Stimulated activated CD4-positive, alpha-beta T cell treated with anti-CD3 and anti-CD28 coated beads, Interleukin-12 subunit alpha, Interleukin-12 subunit beta, amount 100 ng/mL, for 48 hours (primary cell): ENCODE measurements around the gene HS6ST3.

Experiments
- DNase-seq, 3 donors: peaks; one replicate each; pipeline ENCODE4 v3.0.0-alpha.2; 2020; ENCODE audit warnings: low read depth in 2 of 3, low spot score in 1 of 3

Gene HS6ST3

DNA sequence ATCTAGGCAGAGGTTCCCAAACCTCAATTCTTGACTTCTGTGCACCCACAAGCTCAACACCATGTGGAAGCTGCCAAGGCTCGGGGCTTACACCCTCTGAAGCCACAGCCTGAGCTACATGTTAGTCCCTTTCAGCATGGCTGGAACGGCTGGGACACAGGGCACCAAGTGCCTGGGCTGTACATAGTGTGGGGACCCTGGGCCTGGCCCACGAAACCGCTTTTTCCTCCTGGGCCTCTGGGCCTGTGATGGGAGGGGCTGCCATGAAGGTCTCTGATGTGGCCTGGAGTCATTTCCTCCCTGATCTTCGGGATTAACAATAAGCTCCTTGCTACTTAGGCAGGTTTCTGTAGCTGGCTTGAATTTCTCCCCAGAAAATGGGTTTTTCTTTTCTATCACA, 108.1 kb downstream of the HS6ST3 start:
- DNase-seq = no peak

DNA sequence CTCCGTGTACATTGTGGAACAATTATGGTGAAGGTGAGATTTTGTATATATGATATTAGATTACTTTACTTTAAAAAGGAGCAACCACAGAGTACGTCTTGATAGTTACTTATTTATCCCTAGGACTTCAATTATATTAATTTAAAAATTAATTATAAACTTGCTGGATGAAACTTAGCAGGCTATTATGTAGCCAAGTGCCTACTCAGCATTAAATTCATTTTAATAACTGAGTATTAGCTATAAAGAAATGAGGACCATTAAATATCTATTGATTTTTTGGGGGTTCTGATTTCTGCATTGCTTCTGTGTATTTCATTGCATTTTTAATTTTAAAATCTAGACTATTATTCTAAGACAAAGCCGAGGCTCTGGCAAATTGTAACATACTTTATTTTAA, 109.4 kb downstream of the HS6ST3 start:
- DNase-seq = no peak

DNA sequence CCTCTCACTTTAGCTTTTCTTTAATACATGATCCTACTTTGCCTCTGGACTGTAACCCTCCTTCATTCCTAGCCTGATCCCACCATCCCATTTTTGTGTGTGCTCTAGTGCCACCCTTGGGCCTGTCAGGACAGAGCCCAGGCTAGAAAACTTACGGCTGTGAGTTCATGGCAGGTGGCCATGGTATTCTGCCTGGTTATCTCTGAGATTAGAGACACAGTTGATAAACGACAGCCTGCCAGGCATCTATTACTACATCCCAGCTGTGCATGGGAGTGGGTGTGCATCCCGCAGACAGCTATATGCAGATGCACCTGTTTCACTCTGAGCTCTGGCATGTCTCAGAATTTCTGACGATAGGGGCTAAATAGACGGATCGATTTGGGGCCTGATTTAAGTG, 110.9 kb downstream of the HS6ST3 start:
- no peak for DNase-seq

DNA sequence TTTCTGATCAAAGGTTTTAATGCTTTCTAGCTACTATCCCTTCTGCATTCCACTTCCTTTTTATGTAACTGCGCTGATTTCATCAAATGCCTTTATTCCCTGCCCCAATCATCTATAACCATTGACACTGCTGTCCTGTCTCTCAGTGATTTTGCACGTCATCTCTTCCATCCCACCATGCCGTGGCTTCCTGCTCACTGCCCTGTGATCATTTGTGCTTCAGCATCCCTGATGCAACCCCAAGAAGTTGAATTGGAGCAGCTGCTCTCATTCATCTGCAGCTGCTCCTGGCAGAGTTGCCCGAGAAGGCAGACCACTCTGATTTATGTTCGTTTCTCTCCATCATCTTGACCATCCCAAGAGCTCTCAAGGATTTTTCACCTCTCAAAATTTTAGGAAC, 112.4 kb downstream of the HS6ST3 start:
- DNase-seq = no peak

DNA sequence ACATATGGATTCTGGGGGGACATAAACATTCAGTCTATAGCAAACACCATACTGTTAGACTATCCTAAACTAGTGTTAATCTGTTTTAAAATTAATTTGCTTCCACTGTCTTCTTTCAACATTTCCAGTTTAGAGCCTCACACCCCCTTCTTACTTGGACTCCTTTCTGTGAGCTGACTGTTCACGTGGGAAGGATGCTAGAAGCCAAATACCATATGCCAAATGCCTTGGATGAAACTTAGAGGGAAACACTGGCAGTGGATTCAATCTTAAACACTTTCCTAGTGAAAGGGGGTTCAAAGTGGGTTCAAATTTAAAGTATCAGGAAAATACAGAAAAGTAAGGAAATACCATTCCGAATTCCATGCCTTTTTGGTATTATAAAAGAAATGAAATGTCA, 113.6 kb downstream of the HS6ST3 start:
- no peak for DNase-seq

DNA sequence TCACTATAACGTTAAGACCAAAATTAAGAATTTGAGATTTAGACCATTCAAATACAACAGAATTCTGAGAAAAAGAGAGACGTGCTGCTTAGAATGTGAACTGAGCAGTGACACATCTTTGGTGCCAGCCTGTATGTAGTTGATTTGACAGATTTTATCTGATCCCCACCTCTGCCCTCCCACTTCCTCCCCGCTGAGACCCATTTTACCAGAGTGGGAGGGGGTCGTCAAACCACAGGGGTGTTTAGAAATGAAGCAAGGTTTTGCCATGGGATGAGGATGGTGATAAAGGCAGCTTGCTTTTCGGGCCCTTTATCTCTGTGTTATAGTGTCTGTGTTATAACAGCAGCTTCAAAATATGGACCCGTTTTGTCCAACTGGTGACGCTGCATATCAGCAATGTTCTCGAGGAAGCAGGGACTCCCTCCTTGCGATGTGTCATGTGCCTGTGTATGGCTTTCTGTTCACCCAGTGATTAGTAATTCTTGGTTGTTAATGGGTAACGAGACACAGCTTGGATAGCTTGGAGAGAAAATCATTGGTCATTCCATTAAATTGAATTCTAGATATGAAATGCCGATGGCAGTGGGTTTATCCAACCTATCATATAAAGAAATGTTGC, 125.0 kb downstream of the HS6ST3 start:
- DNase-seq = no peak

DNA sequence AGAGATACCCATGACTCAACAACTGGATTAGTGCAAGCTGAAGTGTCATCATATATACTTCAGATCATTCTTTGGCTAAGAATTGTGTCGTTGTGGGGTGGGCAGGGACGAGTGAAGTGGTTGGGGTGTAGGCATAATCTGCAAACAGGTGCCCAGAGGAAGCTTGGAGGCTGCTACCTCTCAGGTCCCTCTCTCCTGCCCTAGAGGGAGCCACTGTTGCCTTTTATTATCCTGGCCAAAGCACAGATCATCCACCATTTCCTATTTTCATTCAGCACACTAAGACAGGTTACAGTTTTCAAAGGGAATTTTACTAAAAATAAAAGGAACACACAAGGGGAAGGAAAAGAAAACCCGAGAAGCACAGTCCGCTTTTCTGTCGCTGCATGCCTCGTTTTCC, 126.6 kb downstream of the HS6ST3 start:
- DNase-seq = no peak

DNA sequence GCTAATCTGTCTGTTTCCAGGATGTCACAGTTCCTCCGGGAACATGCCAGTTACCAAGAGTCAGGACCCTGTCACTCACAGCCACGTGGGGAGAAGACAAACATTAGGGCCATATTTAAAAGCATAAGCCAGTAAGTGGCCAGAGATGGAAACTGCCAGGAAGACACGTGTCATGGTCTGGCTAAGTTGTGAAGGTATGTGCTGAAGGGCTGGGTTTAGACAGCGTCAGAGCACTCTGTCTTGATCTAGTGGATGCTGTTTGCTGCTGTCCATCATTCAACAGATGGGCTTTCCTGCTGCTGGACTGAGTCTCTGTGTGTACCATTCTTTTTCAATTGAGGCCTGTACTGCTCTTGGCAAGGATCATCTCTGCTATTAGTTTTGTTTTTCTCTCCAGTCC, 128.6 kb downstream of the HS6ST3 start:
- DNase-seq = no peak

DNA sequence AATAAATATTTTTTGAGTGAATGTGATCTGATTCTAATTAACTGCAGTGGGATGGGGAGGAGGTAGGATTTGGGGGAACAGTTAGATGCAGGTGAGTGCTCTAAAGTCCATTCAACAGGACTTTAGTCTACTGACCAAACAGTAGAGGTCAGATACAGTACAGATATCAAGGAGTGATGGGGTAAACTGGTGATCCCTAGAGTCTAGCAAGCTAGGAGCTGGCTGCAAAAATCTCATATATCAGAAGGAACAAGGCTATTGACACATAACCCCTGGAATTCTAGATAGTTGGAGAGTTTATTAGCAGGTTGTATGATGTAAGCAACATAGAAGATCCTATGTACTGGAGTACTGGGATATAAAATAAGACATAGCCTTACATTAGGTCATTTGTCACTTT, 131.6 kb downstream of the HS6ST3 start:
- DNase-seq = no peak

DNA sequence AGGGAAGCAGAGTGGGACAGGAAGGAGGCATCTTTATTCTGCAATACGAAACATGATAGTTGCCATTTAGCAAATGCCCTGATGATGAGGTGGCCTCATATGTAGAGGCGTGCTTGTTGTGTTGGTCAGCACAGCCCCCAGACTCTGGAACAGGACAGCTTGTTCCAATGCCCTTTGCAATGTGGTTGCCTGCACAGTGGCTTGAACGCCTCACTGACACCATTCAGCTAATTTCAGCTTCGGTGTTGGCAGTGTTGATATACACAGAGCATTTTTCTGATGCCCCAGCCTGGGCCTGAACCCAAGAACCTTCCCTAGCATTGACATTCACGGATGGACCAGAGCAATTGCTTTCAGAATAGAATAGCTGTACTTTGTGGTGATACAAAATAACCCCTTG, 133.3 kb downstream of the HS6ST3 start:
- no peak for DNase-seq

DNA sequence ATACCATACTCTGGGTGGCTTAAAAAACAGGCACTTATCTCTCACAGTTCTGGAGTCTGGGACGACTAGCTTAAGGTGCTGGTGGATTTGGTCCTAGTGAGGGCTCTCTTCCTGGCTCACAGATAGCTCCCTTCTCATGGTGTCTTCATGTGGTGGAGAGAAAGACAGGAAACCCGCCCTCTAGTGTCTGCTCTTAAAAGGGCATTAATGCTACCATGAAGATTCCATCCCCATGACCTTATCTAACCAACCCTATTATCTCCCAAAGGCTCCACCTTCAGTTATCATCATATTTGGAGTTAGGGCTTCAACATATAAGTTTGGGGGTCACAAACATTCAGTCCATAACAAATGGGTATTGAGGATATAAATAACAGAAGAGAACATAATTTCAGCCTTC, 139.4 kb downstream of the HS6ST3 start:
- peak in 1 of 3 donors; percentile 1 for DNase-seq

DNA sequence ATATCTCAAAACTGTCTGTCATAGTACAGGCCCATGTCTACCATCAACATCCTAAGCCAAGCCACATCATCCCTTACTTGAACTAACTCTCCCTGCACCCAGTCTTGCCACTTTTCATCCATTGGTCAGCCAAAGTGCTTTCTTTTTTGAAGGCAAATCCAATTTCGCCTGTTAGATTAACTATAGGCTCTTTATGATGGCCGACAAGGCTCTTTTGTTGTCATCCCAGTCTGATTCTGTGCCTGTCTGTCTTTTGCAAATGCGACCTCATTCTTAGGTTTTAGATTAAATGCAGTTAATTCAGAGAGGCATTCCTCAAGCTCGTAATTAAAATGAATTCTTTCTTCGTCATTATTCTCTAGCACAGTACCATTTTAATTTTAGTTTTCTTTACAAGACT, 148.3 kb downstream of the HS6ST3 start:
- DNase-seq = no peak

DNA sequence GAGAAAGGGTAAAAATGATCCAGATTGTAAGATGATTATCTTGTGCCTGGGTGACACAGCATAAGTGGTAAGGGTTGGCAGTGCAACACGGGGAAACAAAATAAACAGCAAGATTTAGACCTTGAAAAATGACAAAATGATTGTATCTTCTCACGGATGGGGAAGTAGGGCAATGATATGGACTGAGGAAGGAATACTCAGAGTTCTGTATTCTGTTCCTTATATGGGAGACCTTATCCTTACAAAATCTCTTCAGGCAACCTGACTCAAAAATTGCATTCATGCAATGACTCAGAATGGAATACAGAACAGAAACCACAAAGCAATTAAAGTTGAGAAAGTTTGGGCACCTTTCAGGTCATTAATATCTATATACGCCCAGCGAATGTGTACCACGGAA, 149.0 kb downstream of the HS6ST3 start:
- no peak for DNase-seq

DNA sequence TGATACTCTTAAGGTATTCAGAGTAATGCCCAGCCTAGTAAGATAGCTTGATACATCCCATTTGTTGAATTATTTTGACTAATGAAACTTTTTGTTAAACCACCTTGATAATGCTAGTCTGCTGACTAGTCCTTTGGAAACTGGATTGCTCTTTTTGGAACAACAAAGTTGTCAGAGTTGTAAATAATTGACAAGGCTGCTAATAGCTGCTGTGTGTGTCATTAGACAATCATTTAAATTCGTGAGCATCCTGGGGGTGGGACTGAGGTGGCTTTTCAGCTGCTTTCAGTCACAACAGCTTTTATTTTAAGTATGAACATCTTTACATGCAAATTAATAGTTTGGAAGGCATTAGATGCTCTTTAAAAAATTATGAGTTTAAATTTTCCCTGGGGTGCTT, 153.5 kb downstream of the HS6ST3 start:
- DNase-seq = no peak

DNA sequence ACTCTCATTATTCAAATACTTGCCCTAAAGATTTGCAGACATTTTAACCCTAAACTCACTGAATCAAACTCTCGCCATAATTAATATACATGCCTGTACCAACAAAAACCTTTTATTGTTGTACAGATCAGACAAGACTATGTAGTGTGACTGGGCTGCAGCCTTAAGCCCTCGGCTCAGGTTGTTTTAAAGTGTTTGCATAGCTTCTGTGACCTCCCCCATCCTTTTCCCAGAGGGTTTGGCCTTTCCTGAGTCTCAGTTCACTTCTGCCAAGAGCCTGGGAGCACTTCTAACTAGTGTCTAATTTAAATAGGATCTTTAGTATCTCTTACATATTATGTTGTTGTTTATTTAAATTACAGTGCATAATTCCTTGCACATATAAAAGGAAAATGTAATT, 158.2 kb downstream of the HS6ST3 start:
- DNase-seq = no peak

DNA sequence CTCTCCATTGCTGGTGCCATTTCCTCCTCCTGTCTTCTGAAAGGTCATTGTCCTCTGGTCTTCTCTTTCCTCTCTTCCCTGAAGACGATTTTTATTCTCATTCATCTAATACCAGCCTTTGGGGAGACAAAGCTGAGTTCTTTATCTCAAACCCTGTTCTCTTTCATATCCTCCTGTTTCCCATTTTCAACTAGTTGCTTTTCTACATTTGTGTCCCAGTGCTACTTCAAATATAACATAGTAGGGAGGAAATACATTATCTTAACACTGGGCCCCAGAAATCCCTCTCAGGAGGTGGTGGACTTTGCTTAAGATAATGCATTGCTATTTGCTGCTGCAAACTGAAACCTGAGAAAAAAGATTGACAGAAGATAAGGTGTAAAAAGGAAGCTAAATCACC, 159.1 kb downstream of the HS6ST3 start:
- DNase-seq = no peak

DNA sequence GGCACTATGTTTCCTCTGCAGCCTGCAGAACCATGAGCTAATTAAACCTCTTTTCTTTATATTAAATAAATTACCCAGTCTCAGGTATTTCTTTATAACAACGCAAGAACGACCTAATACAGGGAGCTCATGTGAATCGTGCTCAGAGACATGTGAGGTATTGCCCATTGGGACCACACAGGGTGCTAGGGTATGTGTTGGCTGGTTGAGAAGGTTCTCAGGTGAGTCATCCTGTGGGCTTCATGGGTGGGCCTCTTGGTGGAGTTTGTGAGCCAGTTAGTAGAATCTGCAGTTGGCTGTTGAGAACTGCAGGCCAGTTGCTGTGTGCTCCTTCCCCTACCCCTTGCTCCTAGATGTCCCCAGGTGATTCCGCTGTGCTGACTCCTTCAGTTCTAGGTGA, 163.0 kb downstream of the HS6ST3 start:
- DNase-seq = no peak

DNA sequence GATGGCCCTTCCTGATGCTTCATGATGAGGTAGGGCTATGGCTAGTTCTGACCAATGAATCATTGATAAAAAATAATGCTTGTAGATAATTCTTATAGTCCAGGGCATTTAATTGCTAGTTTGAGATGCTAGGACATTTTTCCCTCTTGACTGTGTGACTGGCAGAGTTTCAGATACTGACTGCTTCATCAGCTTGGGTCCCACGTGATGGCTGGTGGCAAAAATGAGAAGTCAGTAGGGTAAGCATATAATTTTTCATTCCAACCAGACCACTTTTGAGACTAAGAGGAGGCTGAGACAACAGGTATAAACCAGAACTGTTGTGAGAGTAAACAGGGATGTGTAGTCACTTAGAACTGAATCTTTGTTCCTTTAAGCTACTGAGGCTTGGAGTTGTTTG, 183.3 kb downstream of the HS6ST3 start:
- DNase-seq = no peak

DNA sequence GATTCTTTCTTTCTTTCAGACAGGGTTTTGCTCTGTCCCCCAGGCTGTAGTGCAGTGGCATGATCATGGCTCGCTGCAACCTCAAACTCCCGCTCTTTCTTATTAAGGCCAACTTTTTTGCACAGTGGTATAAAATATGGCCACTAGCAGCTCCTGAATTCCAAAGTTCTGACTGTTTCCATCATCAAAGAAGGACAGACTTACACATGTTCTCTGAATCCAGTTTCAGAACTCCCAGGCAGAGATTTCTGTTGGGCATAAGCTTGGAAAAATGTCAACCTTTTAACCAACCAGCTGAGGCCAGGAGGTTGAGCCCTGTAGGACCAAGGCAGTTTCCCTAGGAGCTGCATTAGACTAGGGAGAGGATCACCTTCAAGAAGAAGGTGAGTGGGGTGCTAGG, 184.1 kb downstream of the HS6ST3 start:
- no peak for DNase-seq

DNA sequence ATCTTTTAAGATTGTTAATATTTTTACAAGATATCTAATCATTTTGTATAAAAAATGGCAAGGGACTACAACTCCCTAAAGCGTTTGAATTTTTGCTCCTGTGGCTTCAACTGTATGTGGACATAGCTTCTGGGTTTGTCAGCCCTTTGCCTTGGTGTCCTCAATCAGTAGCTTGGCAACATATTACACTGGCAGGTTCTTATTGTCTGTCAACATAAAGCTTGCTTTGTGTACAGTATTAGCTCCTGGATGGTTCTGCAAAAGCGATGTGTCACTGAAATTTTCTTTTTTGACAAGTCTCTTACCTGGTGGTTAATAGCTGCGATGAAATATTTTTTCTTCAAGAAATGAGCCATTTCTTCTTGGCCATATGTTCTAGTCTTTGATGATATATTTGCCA, 190.0 kb downstream of the HS6ST3 start:
- DNase-seq = no peak

DNA sequence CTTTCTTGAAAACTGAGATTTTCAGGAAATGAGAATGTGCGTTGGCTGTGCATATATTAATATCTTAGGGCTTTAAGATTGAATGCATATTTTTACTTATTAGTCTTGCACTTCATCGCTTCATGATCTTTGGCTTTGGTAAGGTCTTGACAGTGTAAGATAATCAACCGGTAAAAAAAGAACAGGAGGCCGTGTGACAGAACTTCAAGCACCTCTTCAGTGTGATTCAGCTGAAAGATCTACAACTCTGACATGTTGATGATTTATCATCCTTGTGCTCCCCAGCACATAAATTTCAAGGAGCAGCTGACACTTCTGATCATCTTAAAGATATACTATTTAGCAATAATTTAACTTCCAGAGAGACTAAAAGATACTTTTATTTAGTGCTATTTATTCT, 195.1 kb downstream of the HS6ST3 start:
- no peak for DNase-seq

DNA sequence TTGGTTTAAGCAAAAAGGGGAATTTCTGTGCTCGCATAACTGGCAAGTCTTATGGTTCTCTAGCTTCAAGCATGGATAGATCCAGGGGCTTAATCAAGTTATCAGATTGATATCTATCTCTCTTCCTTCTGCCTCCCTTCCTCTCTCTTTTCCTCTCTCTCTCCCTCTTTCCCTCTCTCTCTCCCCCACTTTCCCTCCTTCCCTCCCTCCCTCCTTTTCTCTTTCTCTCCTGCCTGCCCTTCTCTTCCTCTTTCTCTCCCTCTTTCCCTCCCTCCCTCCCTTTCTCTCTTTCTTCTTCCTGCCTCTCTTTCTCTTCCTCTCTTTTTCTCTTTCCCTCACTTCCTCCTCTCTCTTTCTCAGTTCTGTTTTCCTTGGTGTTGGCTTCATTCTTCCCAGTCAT, 195.8 kb downstream of the HS6ST3 start:
- no peak for DNase-seq

DNA sequence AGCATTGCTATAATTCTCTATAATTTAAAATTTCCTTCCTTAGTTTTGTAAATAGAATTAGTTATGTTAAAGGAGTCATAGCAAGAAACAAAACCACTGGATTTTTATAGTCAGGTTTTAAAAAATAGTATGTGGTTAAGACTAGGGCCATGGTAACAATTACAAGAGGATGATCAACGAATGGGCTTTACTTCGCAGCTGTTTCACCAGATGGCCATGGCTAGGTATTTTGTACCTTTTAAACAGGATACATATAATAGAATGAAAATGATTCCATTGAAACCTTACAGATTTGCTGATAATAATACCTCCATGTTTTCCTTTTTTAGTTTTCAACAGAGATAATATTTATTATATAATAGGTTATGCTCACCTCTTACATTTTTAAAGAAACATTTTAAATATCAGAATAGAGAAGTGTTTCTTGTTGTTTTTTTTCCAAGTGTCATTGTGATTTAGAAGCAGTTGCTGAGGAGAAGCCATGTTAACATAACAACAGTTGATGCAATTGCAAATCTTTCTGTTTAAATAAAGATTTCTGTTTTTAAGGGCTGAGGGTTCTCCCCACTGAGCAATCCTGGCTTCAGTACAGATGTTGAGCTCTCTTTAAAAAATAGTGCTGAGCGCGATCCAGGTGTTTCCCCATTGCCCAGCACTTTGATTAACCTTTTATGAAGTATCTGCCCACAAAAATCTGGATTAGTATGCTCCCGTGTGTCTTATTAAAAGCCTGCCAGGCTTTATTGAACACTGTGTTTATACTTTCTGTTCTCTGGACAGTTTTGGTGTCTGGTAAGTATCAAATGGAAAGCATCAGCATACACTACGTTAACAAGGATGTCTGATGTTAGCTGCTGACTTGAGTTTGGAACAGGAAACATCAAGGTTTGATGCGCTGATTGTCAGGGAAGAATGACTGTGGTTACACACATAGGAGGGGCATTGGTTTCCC, 205.3 kb downstream of the HS6ST3 start:
- DNase-seq = no peak
